HCT116 (cell line): ENCODE results near the gene CNKSR3.

ENCODE experiments used
- CBX3 ChIP-seq: IDR thresholded peaks from 2 replicates; pipeline ENCODE4 v1.6.1; 2012; ENCODE audit warnings: low read depth
- EZH2 ChIP-seq: fragments of 200-600 bp; sonication (generic); IDR thresholded peaks from 2 replicates; pipeline ENCODE4 v1.6.1; 2017; ENCODE audit warnings: antibody characterized with exemption, mixed run types
- EZH2phosphoT487 ChIP-seq: fragments of 200-600 bp; IDR thresholded peaks from 2 replicates; pipeline ENCODE4 v1.6.1; 2018; ENCODE audit warnings: antibody characterized with exemption, borderline replicate concordance
- JUND ChIP-seq: IDR thresholded peaks from 2 replicates; pipeline ENCODE4 v1.6.1; 2012
- POLR2A ChIP-seq: IDR thresholded peaks from 2 replicates; pipeline ENCODE4 v1.7.0; 2011; ENCODE audit warnings: borderline replicate concordance; ENCODE audit not compliant: insufficient read depth, insufficient read length; ENCODE audit errors: extremely low read depth
- RAD21 ChIP-seq: IDR thresholded peaks from 2 replicates; pipeline ENCODE4 v1.6.1; 2012; ENCODE audit warnings: low read depth, mild to moderate bottlenecking
- SIN3A ChIP-seq: IDR thresholded peaks from 2 replicates; pipeline ENCODE4 v1.6.1; 2012; ENCODE audit warnings: low read depth
- SP1 ChIP-seq: IDR thresholded peaks from 2 replicates; pipeline ENCODE4 v1.6.1; 2012; ENCODE audit warnings: low read depth
- TCF7L2 ChIP-seq: IDR thresholded peaks from 2 replicates; pipeline ENCODE4 v1.7.0; 2011; ENCODE audit warnings: borderline replicate concordance, inconsistent platforms; ENCODE audit not compliant: insufficient read depth, insufficient read length; ENCODE audit errors: extremely low read depth
- ZFX ChIP-seq: fragments of 450-650 bp; IDR thresholded peaks from 2 replicates; pipeline ENCODE4 v1.6.1; 2017
- TF ChIP-seq, protein P1 (sequence below), 3 experiments: fragments of 200-600 bp in 1 of 3; sonication (generic) in 1 of 3; IDR thresholded peaks in 2 of 3; conservative IDR thresholded peaks in 1 of 3; 2 replicates each; pipeline ENCODE4 v1.5.1; 2012 to 2017; ENCODE audit warnings: low read depth in 2 of 3, low read length in 2 of 3, antibody characterized with exemption in 1 of 3, borderline replicate concordance in 1 of 3, control low read depth in 1 of 3, mild to moderate bottlenecking in 1 of 3, mixed read lengths in 1 of 3, mixed run types in 1 of 3, moderate library complexity in 1 of 3; ENCODE audit not compliant: insufficient read depth in 1 of 3
- TF ChIP-seq, protein P2 (sequence below): IDR thresholded peaks from 2 replicates; pipeline ENCODE4 v1.6.1; 2011; ENCODE audit warnings: mild to moderate bottlenecking, low read length, moderate library complexity; ENCODE audit not compliant: insufficient replicate concordance; ENCODE audit errors: extremely low read depth
- TF ChIP-seq, protein P3 (sequence below): IDR thresholded peaks from 2 replicates; pipeline ENCODE4 v1.6.1; 2012; ENCODE audit warnings: low read depth

DNA sequence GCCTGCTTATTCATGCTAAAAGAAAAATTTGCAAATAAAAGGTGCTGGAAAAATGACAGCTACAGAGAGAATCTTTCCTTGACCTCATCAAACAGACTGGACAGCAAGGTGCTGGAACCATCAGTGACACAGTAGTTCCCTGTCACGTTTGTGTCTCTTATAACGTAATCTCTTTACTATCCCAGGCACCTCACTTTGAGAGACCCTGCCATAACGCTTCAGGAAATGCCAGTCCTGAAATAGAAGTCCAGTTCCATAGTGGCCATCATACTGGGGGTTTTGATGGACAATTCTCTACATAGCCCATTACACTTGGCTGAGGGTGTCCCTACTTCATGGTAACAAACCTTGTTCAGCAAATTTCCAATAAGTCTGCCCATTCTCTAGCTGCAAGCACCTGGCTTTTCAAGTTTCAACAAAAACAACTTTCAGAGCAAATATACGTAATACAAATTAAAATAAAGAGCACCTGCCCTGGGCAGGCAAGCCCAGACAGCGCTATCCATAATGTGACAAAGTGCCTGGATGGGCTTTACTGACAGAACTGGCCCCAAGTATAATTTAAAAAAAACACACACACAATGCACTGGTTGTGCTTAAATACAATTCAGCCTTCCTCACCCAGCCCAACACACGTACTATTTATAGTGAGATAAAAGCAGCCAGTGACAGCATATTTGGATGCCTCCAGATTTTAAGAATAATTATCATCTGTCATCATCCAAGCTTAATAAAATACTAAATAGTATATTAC is 38.7 kb downstream of the CNKSR3 start:
- TF ChIP-seq, protein P1, sequence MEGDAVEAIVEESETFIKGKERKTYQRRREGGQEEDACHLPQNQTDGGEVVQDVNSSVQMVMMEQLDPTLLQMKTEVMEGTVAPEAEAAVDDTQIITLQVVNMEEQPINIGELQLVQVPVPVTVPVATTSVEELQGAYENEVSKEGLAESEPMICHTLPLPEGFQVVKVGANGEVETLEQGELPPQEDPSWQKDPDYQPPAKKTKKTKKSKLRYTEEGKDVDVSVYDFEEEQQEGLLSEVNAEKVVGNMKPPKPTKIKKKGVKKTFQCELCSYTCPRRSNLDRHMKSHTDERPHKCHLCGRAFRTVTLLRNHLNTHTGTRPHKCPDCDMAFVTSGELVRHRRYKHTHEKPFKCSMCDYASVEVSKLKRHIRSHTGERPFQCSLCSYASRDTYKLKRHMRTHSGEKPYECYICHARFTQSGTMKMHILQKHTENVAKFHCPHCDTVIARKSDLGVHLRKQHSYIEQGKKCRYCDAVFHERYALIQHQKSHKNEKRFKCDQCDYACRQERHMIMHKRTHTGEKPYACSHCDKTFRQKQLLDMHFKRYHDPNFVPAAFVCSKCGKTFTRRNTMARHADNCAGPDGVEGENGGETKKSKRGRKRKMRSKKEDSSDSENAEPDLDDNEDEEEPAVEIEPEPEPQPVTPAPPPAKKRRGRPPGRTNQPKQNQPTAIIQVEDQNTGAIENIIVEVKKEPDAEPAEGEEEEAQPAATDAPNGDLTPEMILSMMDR (IDR thresholded peaks at IDR 0.05 in 2 of 3, conservative IDR thresholded peaks at IDR 0.05 in 1 of 3; ENCODE audit: borderline replicate concordance in 1 of 3, insufficient read depth in 1 of 3, low read depth in 2 of 3, low read length in 2 of 3), result no peak
- TF ChIP-seq RAD21 (no peak), JUND (no peak), POLR2A (no peak), ZFX (no peak), EZH2 (no peak), SP1 (no peak), TCF7L2 (no peak), CBX3 (no peak), EZH2phosphoT487 (no peak), SIN3A (no peak)
- TF ChIP-seq, protein P2, sequence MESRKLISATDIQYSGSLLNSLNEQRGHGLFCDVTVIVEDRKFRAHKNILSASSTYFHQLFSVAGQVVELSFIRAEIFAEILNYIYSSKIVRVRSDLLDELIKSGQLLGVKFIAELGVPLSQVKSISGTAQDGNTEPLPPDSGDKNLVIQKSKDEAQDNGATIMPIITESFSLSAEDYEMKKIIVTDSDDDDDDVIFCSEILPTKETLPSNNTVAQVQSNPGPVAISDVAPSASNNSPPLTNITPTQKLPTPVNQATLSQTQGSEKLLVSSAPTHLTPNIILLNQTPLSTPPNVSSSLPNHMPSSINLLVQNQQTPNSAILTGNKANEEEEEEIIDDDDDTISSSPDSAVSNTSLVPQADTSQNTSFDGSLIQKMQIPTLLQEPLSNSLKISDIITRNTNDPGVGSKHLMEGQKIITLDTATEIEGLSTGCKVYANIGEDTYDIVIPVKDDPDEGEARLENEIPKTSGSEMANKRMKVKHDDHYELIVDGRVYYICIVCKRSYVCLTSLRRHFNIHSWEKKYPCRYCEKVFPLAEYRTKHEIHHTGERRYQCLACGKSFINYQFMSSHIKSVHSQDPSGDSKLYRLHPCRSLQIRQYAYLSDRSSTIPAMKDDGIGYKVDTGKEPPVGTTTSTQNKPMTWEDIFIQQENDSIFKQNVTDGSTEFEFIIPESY, result no peak
- TF ChIP-seq, protein P3, sequence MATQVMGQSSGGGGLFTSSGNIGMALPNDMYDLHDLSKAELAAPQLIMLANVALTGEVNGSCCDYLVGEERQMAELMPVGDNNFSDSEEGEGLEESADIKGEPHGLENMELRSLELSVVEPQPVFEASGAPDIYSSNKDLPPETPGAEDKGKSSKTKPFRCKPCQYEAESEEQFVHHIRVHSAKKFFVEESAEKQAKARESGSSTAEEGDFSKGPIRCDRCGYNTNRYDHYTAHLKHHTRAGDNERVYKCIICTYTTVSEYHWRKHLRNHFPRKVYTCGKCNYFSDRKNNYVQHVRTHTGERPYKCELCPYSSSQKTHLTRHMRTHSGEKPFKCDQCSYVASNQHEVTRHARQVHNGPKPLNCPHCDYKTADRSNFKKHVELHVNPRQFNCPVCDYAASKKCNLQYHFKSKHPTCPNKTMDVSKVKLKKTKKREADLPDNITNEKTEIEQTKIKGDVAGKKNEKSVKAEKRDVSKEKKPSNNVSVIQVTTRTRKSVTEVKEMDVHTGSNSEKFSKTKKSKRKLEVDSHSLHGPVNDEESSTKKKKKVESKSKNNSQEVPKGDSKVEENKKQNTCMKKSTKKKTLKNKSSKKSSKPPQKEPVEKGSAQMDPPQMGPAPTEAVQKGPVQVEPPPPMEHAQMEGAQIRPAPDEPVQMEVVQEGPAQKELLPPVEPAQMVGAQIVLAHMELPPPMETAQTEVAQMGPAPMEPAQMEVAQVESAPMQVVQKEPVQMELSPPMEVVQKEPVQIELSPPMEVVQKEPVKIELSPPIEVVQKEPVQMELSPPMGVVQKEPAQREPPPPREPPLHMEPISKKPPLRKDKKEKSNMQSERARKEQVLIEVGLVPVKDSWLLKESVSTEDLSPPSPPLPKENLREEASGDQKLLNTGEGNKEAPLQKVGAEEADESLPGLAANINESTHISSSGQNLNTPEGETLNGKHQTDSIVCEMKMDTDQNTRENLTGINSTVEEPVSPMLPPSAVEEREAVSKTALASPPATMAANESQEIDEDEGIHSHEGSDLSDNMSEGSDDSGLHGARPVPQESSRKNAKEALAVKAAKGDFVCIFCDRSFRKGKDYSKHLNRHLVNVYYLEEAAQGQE, result no peak
